GM18867 (cell line): ENCODE data around the gene NOXO1.
A peak's percentile ranks its signal among the peaks of the same experiment; 100 is the strongest.
"Not testable (repeated sequence)": the region's sequence is repeated elsewhere in the genome, so short reads cannot be mapped to it uniquely, and the experiment has no call there.

Experiments
- ATAC-seq: cut with Tn5 transposase; IDR thresholded peaks from one replicate; pipeline ENCODE4 v1.9.1; 2021; ENCODE audit warnings: mild to moderate bottlenecking, moderate library complexity; ENCODE audit not compliant: unreplicated experiment

NOXO1 gene

DNA sequence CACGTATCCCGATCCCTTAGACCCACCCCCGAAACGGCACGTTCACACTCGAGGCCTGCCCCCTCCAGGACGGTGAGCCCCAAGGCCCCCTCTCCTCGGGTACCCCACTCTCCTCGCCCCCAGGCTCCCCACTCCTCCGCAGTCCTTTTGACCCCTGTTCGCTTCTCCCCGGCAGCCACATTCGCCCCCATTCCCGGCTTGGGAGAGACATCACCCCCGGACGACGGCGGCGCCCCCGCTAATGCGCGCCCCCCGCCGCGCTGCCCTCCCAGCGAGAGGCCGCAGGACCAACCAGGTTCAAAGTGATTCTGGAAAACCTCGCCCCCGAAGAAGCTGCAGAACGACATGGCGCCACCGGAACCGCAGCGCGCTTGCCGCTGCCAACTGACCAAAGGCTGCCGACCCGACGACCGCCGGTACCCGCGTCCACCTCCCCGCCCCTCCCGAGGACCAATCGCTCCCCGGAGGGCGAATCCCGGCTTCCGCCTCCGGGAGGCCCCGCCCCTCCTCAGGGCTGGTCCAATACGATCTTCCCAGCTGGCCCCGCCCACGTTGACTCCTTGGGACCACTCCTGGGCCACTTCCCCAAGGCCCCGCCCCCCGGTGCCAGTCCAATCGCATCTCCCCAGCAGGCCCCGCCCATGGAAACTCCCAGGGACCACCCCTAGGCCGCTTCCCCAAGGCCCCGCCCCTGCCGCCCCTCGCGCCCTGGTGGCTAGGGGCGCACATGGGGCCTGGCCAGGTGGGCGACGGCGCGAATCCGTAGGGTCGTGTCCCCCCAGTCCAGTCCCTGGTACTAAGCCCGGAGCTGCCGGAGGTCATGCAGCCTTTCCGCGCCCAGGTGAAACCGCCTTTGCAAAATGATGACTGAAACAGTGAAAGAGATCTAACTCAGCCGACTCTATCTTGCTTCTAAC, 38.2 kb downstream of the NOXO1 start, which contains the start of gene MSRB1:
MSRB1 (minus strand) TSS at position 390 of the 917 bp plus-strand sequence; CDS start at position 347, 43 bp downstream.
- peak; percentile 89 for ATAC-seq

DNA sequence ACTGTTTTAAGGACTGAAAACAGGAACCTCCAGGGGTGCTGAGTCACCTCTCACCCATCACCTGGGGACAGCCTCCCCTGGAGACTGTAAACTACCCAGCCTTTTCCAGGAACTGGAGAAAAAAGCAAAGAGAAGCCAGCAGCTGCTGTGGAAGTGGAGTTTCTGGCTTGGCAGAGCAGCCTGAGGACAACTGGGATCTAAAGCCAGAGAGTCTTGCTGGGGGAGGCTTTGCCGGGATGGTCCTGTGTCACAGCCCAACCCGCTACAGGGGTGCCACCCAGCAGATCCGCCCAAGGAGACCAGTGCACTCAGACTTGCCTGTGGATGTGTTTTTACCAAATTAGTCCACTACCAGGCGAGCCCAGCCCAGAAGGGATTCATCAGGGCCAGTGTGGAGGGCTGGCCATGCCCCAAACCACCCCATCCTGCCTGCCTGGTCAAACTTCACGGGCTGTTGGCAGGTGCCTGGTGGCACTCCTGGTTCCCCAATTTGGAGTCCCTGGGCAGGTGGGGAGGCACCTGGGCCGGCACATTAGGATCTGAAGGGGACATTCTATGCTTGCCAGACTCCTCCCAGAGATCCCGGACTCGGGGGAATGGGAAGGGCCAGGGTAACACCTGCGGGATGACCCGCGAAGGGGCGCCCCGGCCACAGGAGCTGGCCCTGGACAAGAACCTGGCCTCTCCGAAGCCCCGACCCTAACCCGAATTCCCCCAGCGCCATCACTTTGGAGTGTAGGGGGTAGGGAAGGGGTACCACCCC, 39.0 kb downstream of the NOXO1 start:
- ATAC-seq: no peak

DNA sequence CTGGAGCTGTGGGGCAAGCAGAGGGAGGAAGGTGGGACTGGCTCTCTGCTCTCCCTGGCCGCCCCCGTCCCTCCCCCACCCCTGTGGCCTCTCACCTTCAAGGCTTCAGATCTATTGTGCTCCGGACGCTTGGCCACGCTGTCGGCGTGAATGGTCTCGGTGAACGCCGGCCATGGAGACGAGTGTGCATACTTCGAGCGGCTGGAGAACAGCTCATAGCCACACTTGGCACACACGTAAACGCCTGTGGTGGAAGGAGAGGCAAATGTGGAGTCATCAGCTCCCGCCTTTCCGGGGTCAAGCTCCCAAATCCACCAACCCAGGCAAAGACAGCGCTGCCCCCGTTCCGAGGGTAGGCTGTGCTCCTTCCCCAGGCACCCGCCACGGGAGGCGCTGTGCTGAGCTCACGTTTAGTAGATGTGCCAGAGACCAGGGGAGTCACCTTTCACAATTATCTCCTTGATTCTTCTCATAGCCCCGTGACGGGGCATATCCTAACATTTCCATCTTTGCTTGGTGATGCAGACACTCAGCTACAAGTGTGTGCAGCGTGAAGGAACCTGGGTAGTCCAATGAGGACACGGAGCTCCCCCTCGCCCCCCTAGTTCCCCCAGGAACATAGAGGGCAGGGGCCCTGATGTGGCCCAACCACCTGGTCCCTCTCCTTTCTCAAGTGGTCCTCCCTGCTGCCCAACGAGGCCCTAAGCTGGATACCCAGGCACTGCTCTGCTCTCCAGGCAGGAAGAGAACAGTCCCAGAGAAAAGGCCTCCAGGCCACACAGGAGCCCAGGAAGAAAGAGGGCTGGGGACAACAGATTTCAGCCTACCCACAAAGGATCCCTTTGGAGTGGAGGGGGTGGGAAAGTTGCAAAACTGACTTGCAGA, 39.9 kb downstream of the NOXO1 start:
- ATAC-seq: no peak

DNA sequence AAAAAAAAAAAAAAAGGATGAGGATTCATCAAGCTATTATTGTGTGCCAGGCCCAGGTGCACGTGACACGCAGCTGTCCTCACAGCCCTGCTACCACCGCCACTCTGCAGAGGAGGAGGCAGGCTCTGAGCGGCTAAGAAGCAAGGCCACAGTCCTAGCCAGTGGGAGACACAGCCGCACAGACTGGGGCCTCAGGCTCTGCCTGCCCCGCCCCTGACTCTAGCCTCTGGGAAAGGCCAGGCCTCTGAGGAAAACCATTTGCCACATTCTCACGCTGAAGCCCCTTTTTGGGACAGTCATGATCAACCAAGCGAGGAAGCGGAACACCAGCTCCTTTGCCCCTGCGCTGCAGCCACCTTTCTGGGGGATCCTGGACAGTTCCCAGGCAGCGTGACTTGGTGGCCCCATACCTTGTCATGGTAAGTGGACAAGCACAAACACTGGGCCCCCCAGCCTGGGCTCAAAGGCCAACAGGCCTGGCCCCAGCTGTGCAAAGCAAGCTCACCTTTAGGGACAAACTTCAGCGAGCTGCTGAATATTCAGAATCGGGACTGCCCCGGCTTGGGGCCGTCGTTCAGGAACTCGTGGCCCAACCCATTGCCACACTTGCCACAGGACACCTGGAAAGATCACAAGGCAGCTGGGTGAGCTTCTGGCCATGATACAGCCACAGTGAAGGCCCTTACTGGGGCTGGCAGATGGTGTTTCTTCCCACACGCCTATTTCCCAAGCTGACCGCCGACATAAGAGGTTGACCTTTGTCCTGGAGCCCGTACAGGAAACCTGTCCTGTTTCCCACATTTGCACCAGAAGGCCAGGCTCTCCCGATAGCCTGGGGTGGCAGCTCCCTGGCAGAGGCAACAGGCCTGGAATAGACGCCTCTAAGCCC, 40.8 kb downstream of the NOXO1 start:
- ATAC-seq: no peak

DNA sequence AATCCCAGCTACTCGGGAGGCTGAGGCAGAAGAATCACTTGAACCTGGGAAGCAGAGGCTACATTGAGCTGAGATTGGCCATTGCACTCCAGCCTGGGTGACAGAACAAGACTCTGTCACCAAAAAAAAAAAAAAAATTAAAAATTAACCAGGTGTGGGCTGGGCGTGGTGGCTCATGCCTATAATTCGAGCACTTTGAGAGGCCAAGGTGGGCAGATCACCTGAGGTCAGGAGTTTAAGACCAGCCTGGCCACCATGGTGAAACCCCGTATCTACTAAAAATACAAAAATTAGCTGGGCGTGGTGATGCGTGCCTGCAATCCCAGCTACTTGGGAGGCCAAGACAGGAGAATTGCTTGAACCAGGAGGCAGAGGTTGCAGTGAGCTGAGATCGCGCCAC, 41.4 kb downstream of the NOXO1 start:
- ATAC-seq: not testable (repeated sequence)

DNA sequence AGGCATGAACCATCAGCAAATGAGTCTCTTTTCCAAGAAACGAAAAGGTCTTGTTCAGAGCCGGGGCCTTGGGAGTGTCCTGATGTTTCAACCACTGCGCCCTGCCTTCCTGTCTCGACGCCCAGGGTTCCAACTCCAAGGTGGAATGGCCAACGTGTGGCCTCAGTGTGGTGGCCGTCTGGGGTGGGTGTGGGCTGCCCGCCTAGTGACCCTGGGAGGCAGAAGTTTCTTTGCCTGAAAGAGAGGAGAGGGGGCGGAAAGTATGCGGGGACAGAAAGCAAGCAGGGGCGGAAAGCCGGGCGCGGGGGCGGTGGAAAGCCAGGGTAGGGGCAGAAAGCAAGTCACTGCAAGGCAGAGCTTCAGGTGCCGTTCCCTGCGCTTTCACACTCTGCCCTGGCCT, 42.4 kb downstream of the NOXO1 start:
- no peak for ATAC-seq

DNA sequence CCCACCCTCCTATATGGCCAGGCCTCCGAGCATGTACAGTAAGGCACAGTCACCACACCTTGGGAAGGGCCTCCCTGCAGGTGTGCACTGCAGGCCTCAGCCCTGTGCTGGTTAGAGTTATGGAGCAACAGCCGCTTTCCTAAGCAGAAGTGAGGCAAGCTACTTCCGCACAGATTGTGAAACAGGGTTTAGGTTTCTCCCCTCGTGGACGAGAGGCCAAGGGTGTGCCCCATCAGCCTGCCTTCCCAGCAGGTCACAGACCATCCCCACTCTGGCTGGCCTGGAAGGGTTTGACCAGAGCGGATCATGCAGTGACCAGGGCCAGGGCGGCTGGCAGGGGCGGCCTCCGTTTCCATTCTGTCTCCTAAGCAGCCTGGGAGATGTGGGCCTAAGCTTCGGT, 43.0 kb downstream of the NOXO1 start:
- ATAC-seq: no peak

DNA sequence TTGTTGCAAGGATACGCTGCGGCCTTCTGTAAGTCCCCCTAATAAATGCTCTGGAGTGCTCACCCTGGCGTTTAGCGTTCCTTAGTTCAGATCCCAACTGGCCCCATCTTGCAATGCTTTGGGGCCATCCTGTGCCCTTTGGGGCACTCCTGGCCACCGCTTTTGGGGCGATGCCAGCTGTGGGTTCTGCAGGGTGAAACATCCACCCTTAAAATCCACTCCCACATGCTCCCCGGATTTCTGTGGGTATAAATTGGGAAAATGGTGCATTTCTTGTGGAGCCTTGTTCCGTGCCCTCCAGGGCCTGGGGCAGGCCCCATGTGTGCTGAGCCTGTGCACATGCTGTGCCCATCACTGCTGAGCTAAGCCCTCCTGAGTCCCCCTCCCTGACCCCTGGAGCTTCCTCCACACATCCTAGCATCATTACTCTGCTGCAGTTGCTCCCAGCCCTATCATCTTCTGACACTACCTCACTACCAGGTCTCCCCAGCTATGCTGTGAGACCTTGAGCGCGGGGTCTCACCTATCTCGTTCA, 44.3 kb downstream of the NOXO1 start:
- ATAC-seq: no peak

DNA sequence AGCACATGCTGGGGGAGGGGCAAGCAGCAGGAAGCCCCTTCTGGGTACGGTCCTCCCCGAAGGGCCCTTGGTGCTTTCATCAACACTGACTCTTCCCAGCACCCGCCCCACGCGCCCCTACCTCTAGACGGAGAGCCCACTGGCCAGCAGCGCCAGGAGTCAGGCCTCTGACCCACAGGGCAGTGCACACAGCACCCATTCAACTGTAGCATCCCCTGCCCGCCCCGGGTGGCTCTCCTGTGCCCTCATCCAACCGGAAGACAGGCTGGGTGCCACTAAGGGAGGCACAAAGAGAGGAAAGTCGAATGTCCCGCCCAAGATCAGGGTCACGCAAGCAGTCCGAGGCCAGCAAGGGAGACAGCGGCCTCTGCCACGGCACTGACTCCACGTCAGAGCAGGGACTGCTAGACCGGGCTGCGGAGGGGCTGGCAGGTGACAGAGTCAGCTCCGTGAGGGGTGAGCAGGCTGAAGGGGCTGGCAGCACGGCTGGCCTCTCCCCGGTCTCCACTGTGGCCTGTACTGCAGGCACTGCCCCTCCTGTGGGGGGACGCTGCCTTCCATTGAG, 48.1 kb downstream of the NOXO1 start:
- no peak for ATAC-seq

DNA sequence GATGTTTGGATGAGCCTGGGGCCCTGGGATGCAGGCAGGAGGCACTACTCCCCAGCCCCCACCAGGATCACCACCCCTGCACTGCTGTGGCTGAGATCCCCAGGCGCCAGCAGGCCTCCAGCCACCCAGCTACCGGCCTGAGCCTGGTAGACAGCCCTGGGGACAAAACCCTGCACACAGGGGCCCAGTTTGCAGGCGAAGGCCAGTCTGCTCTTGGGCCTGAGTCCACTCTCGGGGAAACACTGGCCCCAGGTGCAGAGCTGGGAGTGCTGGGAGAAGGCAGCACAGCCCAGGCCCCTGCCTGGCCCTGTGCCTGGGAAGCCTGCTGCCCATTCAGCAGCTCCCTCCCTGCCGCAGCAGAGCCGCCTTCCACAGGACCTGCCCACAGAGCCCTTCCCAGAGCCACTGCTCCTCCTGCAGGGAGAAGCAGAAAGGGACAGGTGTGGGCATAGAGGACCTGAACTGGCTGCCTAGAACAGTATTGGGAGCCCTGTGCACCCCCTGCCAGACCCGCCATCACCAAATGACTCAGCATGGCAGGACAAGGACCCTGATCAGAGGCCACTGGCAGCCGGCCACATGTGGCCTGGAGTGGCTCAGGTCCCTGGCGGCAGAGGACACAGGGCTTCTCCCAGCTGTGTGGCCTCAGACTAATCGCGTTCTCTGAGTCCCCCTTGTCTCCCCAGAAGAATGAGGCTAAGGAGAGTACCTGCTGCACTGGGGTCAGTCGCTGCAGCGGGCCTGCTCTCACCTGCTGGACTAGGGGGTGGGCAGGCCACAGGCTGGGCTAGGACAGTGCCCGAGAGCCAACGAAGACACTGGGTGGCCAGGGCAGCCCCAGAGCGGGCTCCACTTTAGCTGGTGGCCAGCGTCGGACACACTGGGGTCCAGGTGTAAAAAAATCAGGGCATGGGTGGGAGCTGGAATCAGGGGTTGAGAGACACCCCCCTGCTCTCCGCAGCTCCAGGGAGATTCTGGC, 48.9 kb downstream of the NOXO1 start:
- ATAC-seq: no peak

DNA sequence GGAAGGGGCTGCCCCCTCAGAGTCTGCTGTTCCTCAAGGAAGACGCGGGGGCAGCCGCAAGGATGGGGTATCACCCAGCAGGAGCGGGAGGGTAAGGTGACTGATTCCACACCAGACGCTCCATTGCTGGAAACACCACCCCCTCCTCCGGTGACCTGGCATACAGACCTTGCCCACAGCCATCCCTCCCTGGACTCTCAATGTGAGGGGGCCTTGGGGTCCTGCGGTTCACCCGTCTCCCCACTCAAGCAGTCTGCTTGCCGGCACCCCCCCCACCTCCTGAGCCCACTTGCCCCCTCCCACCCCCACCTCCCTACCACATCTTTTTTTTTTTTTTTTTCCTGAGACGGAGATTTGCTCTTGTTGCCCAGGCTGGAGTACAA, 50.9 kb downstream of the NOXO1 start:
- no peak for ATAC-seq

DNA sequence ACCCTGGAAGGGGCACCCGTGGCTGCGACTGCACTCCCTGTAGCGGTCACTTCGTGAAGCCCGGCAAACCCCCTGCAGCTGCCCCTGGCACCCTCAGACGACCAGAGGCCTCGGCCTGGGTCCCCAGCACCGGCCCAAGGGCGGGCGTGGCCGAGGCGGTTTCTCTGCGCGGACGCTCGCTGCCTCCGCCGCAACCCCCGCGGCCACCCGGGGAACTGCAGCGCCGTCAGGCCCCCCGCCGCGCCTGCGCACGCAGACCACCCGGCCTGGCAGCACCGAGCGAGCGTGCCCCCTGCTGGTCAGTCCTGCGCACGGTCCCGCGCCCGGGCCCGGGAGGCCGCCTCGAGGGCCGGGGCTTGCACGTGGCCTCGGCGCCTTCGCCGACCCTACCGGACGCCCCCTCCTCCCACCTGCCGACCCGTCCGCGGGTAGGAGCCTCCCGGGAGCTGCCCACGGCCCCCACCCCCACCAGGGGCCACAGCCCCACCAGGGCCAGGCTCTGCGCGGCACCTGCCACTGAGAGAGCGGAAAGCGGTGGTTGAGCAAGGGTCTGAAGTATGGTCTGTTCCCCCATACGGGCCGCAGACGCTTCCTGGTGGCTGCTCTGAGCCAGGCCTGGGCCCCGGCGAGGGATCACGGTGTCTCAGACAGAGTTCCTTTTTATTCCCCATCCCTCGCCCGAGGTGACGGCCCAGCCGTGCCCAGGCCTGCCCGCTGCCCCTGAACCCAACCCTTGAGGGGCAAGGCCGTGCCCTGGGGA, 51.5 kb downstream of the NOXO1 start:
- peak; percentile 81 for ATAC-seq

DNA sequence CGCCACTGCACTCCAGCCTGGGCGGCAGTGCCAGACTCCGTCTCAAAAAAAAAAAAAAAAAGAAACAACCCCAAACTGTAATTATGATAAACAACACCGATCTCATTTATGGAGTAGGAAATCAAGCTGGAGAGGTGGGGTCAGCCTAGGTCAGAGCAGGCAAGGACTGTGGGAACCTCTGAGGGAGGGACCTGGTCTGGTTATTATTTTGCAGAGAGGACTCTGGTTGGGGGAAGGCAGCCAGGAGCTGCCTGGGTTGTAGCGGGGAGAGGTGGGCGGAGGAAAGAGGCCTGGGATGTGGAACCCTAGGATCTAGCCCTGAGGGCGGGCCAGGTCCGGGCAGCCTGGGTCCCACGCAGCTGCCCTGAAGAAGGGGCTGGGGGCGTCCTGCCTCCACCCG, 52.2 kb downstream of the NOXO1 start:
- no peak for ATAC-seq
